Mucosa of descending colon (tissue), 3 donors: ENCODE results near the gene KCNJ1. TPM values are rescaled to one million over a fixed set of nuclear protein-coding genes. Genes with fewer than 3 reads are reported as not detected.

Experiments
- ATAC-seq: fragments of 200-7000 bp; cut with Tn5 transposase; one replicate; pipeline ENCODE4 v1.9.1; 2020; ENCODE audit warnings: mild to moderate bottlenecking, moderate library complexity
- DNase-seq, 3 donors: peaks; one replicate each; pipeline ENCODE4 v3.0.0-alpha.2; 2020
- H3K36me3 ChIP-seq: fragments of 200-600 bp; one replicate; pipeline ENCODE4 v1.8.0; 2021; ENCODE audit warnings: low read depth, mild to moderate bottlenecking
- H3K4me1 ChIP-seq: fragments of 200-600 bp; one replicate; pipeline ENCODE4 v1.8.0; 2021; ENCODE audit warnings: low read depth, mild to moderate bottlenecking
- H3K4me3 ChIP-seq: fragments of 200-600 bp; one replicate; pipeline ENCODE4 v1.8.0; 2021; ENCODE audit warnings: mild to moderate bottlenecking
- H3K9me3 ChIP-seq: fragments of 200-600 bp; one replicate; pipeline ENCODE4 v1.8.0; 2021; ENCODE audit warnings: mild to moderate bottlenecking
- CTCF ChIP-seq: fragments of 200-600 bp; IDR thresholded peaks from one replicate; pipeline ENCODE4 v1.8.0; 2022; ENCODE audit warnings: antibody characterized with exemption, mild to moderate bottlenecking
- intact Hi-C, 2 donors: fragments of 100-400 bp; cut with DNase I in 1 of 2; cut with micrococcal nuclease in 1 of 2; formaldehyde crosslinking; loops; one replicate each; pipeline versions ENCODE4 v1.11.0 to v1.11.1; 2022; cut with DNase I, micrococcal nuclease
- total RNA-seq, 3 donors: library from RNA; stranded (reverse); fragmentation: NEBNext Ultra II Directional in 2 of 3; extraction: Animal tissue kit (Norgen Biotek cat#: 25700) in 2 of 3; gene quantifications; one replicate each; pipeline versions ENCODE4 v1.2.1 to v1.2.4, GENCODE V29; 2021 to 2023
- donor health status: DM: no; HTN: no; CAD: no; lungs with moderate emphysema.
- donor health status: DM: no; HTN: no; CAD: no.
- donor health status: DM: no; HTN: yes; CAD: no.

KCNJ1 gene
- total RNA-seq, 3 donors from 2014 or later: not detected

DNA sequence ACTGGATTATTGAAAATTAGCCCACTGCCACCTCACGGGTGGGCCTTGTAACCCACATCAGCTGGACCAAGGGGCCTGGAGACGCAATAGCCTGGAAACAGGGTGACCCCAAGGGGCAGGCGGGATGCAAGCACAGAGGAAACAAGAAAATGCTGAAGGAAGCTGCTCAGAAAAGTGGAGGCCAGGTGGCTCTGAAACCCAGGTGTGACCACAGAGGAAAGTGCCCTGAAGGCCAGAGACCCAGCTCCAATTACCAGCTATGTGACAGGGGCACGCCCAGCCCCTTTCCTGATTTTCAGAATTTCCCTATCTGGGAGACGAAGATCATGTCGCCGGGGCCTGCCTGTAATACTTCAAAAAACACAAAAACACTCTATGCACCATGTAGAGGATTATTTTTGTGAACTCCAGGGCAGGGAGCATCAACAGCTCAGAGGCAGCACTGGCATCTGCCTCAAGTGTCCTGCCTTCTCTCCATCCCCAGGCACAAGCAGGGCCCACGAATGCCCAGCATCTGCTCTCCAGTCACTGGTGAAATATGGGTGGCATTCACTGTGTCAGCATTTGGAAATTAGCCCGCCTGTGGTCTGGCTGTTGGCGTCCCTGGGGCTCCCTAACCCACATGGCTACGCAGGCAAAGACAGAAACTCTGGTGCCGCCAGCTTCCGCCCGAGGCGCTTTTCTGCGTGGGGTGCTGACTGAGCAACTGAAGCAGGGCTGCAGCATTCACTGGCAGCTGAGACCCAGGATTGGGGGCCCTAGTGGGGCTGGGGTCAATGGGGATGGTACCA, 6.3 kb downstream of the KCNJ1 start:
- DNase-seq: no peak

DNA sequence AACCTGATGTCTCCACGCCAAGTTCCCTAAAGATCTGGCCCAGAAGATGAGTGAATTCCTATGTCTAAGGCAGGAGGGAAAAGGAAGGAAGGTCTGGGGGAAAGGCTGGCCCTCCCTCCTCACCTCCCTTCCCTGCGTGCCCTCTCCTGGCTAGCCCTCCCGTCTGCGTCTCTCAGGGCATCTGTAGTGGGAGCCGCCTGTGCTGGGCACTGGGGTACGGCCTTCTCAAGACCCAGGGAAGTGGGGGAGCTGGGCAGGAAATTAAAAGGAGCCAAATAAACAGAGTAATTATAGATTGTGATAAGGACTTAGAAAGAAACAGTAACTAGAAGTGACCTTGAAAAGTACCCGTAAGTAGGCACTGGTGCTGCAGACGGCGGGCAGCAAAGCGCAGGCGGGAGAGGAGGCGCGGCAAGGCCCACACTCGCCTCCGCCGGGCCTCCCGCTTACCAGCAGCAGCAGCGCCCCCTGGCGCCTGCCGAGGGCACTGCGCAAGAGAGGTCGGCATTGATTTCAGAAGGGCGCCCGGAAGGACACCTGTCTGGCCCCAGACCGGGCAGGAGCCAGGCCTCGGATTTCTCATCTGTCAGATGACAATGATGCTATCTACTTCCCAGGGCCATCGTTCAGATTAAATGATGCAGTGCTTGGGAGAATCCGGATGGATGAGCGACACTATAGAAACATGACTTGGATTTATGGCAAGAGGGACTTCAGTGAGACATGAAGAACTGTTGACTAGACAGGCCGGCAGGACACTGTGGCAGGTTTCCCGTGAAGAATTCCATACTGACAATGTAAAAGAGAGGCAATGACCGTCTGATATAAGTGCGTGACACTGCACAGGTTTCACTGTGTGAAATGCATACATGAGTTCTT, 7.3 kb downstream of the KCNJ1 start:
- Histone ChIP-seq H3K4me3 (no peak overlapping the region), H3K9me3 (no peaks in the 10 kb centered on the region), H3K4me1 (no peaks in the 10 kb centered on the region), H3K36me3 (no peaks in the 10 kb centered on the region)
- DNase-seq (peak; percentile 79 to 85 (median 84)), ATAC-seq (peak; percentile 94)
- intact Hi-C loops: no loop called here
- peak; percentile 97 for TF ChIP-seq CTCF

More for the DNA sequence above, 6.3 kb downstream of the KCNJ1 start:
- Histone ChIP-seq H3K4me1 (no peaks in the 10 kb centered on the region), H3K4me3 (no peak overlapping the region), H3K9me3 (no peaks in the 10 kb centered on the region), H3K36me3 (no peaks in the 10 kb centered on the region)
- TF ChIP-seq CTCF: no peak
- ATAC-seq: no peak
- intact Hi-C loops: no loop called here

DNA sequence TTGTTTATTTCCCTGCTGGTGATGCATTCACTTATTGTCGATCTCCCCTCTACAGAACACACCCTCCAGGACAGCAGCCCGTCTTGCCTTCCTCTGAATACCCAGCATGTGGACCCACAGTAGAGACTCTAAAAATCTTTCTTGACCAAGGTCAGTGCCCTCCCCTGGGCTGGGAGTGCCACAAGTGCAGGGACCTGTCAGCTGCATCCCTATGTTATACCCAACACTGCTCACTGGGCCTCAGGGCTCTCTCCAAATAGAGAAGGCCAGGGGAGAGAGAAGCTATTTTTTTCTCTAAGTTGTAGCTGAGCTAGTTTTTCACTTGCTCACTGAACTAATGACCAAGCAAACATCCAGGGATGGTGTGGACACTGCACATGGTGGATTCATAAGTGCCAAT, 9.8 kb downstream of the KCNJ1 start:
- no peak for ATAC-seq
- intact Hi-C loops: no loop called here
- TF ChIP-seq CTCF: no peak

DNA sequence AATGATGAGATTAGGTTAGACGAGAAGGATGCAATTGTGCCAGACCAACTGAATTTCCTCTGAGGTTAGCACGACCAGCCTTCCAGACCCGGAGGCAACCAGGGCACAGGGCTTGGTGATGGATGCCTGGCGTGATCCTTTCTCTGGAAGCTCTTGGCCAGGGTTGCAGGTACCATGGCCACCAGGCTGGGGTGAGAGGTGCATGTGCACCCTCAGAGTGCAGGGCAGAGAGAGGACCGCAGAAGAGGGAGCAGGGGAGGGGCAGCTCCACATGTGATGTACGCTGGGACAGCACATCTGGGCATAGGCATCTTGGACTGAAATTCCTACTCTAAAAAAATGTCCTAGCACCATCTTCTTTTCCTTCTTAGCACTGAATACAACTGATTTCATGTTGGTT, 10.9 kb downstream of the KCNJ1 start:
- Histone ChIP-seq H3K4me1 (no peaks in the 10 kb centered on the region), H3K4me3 (no peak overlapping the region), H3K36me3 (no peaks in the 10 kb centered on the region), H3K9me3 (no peaks in the 10 kb centered on the region)
- no peak for TF ChIP-seq CTCF
- DNase-seq: no peak
- intact Hi-C loops: no loop called here
- no peak for ATAC-seq

More for the DNA sequence above, 9.8 kb downstream of the KCNJ1 start:
- no peak for DNase-seq
- H3K4me1 ChIP-seq: no peaks in the 10 kb centered on the region
- H3K4me3 ChIP-seq: no peak overlapping the region
- H3K9me3 ChIP-seq: no peaks in the 10 kb centered on the region
- H3K36me3 ChIP-seq: no peaks in the 10 kb centered on the region

DNA sequence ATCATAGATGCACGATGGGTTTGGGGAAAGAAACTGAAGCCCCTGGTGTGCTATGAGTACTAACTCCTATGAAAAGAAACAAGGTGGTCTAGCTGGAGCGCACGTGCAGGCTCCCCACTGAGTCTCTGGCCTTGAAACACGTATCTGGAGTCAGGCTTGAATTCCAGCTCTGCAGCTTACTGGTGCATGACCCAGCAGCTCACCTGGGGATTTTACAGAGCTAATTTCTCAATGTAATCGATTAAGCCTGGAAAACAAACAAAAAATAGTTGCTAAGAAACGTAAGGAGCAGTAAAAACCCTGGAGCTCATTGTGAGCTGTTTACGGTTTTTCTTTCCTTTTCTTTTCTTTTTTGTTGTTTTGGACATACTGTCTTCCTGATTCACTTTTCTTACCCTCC, 12.3 kb downstream of the KCNJ1 start:
- intact Hi-C loops: no loop called here
- no peak for ATAC-seq
- no peak for TF ChIP-seq CTCF

More for the DNA sequence above, 12.3 kb downstream of the KCNJ1 start:
- Histone ChIP-seq H3K9me3 (no peaks in the 10 kb centered on the region), H3K36me3 (no peaks in the 10 kb centered on the region), H3K4me3 (no peak overlapping the region), H3K4me1 (no peaks in the 10 kb centered on the region)
- DNase-seq: no peak
